GM18526 (cell line): ENCODE results near the gene ZBBX.

Experiments used
- POLR2A ChIP-seq: IDR thresholded peaks from 3 replicates; pipeline ENCODE4 v1.6.1; 2011; ENCODE audit not compliant: insufficient read length; ENCODE audit errors: extremely low read depth

ZBBX gene

DNA sequence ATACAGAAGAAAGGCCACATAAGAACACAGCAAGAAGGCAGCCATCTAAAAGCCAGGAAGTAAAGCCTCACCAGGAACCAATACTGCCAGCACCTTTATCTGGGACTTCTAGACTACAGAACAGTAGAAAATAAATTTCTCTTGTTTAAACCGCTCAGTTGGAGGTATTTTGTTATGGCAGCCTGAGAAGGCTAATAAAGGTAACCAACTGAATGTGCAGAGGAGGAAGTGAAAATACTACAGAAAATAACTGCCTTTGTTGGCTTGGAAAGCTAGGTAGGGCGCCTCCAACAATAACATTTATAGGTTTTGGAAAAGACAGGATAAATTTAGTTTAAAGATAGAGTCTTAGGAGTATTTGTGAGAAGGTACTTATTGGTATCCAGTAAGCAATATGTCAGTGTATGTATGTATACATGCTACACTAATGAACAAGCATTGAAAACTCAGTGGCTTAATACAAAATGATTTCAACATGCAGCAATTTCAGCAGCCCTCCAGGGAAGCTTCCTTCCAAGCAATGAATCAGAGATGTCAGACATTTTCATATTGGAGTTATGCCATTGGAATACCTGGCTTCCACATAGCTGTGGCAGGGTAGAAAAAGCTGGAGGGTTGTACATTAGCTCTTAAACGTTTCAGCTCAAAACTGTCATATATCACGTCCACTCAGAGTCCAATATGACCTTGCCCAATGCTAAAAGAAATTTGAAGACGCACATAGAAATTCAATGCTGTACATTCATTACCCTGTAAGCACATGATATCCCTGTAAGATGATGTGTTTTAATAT lies 48.9 kb downstream of the ZBBX start:
- TF ChIP-seq POLR2A = no peak

DNA sequence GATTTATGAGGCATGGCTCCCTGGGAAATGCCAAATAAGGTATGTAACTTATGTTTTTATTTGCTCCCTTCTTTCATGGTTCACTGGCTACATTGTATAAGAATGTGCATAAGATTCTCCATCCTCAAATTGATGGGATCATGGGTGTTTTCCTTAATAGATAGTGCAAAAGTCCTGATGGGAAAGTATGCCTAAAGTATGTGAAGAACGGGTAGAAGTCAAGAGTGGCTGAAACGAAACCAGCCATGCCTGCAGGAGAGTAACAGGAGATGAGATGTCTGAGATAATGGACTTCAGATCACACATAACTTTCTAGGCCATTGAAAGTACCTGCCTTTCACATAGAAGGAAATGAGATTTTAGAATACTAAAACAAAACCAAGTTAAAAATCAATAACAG lies 56.5 kb downstream of the ZBBX start:
- no peak for TF ChIP-seq POLR2A

GRCh38 chr3:167318996-167319615 lies 61.0 kb downstream of the ZBBX start:
- no peak for TF ChIP-seq POLR2A

DNA sequence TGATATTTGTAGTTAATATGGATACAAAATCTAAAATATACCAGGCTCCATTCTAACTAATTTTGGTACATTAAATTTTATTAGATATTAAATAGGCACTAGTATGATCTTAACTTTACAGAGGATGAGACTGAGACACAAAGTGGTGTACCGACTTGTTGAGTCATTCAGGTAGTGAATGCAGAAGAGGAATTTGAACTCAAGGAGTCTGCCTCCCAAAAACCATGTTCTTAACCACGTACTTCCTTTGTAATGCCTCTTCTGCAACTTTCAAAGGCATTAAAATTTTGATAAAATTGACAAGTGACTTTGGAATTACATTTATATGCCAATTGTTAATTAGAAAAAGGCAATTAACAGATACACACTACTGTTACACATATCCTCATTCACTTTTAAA lies 61.8 kb downstream of the ZBBX start:
- no peak for TF ChIP-seq POLR2A

- TF ChIP-seq POLR2A = no peak
These were observed 73.8 kb downstream of the ZBBX start for GRCh38 chr3:167306319-167306718.

DNA sequence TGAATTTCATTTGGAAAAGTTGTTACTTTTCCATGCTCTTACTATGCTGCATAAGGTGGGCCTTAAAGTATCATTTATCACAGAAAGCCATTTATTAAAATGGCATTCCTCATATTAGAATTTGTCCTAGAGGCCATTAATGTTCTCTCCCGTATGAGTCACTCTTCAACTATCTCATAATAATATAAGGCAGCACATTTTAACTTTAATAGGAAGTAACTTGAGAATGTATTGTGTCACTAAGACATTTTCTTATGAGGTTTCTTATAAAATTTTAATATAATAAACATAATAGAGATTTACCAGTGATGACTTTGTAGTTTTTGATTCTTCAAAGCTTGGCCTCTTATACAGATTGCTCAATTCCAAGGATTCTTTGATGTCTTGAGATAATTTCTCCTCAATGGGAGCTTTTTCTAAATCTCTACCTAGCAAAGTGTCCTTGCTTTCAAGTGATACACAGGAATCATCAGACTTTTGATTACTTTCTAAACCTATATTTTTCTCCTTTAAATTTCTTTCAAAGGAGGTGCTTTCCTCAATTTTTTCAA lies 74.7 kb downstream of the ZBBX start:
- no peak for TF ChIP-seq POLR2A

- TF ChIP-seq POLR2A = no peak
These were observed 76.0 kb downstream of the ZBBX start for GRCh38 chr3:167304077-167304476.

DNA sequence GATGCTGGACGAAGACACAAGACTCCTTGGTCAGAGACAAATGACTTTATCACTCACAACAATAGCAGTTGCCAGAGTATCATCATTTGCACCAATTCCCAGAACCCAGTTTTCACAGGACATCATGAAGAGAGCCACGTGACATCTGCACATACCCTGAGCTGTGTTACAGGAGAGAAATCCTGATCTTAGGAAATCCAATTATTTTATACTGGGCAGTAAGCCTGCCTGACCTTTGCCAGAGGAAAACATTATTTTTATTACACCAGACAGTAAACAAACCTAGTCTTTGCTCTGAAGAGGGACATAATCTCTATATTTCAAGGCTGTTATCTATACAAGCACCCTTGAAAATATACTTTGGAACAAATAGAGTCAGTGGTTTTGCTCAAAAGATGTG lies 77.4 kb downstream of the ZBBX start:
- TF ChIP-seq POLR2A = no peak

DNA sequence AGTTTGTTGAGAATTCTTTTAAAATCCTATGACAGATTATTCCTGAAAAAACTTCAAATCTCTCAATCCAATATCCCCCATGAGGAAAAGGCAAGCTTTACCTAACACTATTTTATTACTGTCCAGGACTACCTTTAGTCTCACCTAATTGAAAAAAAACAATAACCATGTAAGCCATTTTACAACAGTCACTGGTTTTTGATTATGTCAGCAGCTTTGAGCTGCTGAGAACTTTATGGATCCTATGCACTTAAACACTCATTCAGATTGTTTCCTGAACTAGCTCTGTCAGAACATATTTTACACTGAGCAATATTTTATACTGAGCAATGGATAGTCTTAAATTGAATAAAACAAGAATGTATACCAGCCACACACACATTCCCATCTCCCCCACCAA lies 79.9 kb downstream of the ZBBX start:
- no peak for TF ChIP-seq POLR2A

GRCh38 chr3:167289435-167289834 lies 90.7 kb downstream of the ZBBX start:
- TF ChIP-seq POLR2A = no peak

GRCh38 chr3:167288737-167289136 lies 91.4 kb downstream of the ZBBX start:
- TF ChIP-seq POLR2A = no peak

DNA sequence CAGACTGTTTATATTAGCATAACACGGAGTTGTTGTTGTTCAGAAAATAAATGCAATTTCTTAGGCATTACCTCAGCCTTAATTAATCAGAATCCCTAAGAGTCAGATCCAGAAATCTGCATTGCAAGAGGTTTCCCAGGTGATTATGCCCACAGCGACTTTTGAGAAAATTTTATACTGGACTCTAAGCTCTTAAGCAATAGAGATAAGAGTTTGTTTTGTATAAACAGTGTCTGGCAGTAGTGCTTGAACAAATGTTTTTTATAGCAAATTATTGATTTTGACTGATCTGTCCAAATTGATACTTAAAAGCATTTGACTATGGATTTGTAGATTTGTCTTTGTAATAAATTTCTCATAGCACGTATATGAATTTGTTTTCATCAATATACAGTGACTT lies 92.8 kb downstream of the ZBBX start:
- no peak for TF ChIP-seq POLR2A

DNA sequence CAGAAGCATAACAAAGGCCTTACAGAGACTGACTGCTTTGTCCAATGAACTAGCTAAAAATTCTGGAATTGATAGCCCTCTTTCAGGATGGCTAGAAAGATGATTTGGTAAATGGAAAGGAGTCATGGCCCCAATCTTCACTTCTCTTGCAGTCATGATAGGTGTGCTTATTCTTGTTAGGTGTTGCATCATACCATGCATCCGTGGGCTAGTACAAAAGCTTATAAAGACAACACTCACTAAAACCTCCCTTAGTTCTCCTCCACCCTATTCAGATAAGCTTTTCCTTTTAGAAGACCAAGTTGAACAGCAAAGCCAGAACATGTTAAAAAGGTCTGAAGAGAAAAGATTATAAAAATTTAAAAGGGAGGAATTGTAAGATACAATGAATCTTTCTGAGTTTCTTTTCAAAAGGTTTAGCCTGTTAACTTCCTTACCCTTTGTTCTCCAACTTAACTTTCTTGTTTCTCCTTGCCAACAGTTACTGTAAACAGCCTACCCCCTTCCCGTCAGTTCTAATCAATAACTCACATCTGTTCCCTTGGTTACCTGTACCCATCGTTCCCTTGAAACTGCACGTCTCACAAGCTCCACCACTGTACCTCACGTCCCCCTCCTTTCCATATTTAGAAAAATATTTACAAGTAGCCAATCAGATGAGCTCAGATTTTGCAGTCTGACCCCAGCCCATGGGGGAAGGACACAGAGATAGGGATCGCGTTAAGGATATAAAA lies 105.8 kb downstream of the ZBBX start:
- TF ChIP-seq POLR2A = no peak

- no peak for TF ChIP-seq POLR2A
These were observed 127.1 kb downstream of the ZBBX start for GRCh38 chr3:167253037-167253436.

- no peak for TF ChIP-seq POLR2A
These were observed 128.4 kb downstream of the ZBBX start for GRCh38 chr3:167251678-167252077.

GRCh38 chr3:167246252-167246651 lies 133.8 kb downstream of the ZBBX start:
- TF ChIP-seq POLR2A = no peak

DNA sequence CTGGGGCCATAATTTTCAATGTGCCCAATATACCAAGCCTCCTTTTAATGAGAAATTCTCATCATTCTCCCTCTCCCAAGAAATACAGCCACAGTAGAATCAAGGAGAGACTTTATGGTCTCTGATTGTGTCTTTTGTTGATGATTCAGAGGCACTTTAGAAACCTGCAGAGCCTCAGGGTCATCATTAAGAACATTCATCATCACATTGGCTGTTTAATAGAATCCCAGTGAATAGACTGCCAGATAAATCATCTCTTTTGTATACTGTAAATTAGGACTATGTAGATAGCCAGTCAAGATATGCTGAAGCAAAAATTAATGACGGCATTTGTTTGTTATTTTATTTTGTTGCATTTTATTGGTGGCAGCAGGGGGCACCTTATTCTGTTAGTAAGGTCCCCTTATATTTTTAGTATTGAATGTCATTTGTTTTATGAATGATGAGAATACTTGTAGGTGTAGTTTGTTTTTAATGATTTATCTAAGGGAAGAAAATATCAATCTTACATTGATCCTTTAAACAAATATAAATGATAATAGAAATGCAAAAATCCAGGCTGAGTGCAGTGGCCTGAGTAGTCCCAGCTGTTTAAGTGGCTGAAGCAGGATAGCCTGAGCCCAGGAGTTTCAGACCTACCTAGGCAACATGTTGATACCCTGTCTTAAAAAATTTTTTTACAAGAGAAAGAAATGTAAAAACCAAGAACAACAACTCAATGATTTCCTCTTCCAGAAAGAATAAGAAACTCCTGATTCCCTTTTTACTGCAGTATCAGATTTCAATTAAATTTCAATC lies 138.8 kb downstream of the ZBBX start:
- no peak for TF ChIP-seq POLR2A
